ENCODE measurements around the gene CGB1. TPM values are rescaled to one million over a fixed set of nuclear protein-coding genes. Genes with fewer than 3 reads are reported as not detected.

Gene CGB1
- total RNA-seq, 1 experiment from 2014 or later = not detected

GRCh38 chr19:49085020-49085867 lies 48.5 kb upstream of the CGB1 start, which contains the start of gene SNRNP70 (continued):
- TF ChIP-seq ESRRA (CRISPR knock-in tag; IDR thresholded peaks at IDR 0.05; ENCODE audit: borderline replicate concordance) = peak; percentile 70; the same call in 1 of the 2 replicates
- TF ChIP-seq CREM (CRISPR knock-in tag; IDR thresholded peaks at IDR 0.05) = peak; percentile 43; the same call in 1 of the 2 replicates
- 0 out of 2 replicates have a peak, but pooled peaks have one; percentile 26 for TF ChIP-seq SMAD3 (CRISPR knock-in tag; IDR thresholded peaks at IDR 0.05; ENCODE audit: borderline replicate concordance)
- TF ChIP-seq E2F5 (CRISPR knock-in tag; IDR thresholded peaks at IDR 0.05) = peak; percentile 82
- TF ChIP-seq ZNF396 (CRISPR knock-in tag; IDR thresholded peaks at IDR 0.05; ENCODE audit: borderline replicate concordance) = no peak
- peak; percentile 97 for TF ChIP-seq SP1 (CRISPR knock-in tag; conservative IDR thresholded peaks at IDR 0.05)

- no peak for TF ChIP-seq ZNF671 (CRISPR knock-in tag; IDR thresholded peaks at IDR 0.05)
- TF ChIP-seq NR3C1 (CRISPR knock-in tag; conservative IDR thresholded peaks at IDR 0.05; ENCODE audit: low read depth) = no peak
- no peak for TF ChIP-seq ZNF281 (CRISPR knock-in tag; IDR thresholded peaks at IDR 0.05)
- no peak for TF ChIP-seq CDX4 (CRISPR knock-in tag; IDR thresholded peaks at IDR 0.05; ENCODE audit: borderline replicate concordance)
- no peak for TF ChIP-seq NFYB (CRISPR knock-in tag; conservative IDR thresholded peaks at IDR 0.05; ENCODE audit: low read depth)
- no peak for TF ChIP-seq ARID4B (CRISPR knock-in tag; IDR thresholded peaks at IDR 0.05; ENCODE audit: borderline replicate concordance)
- TF ChIP-seq STAT6 (CRISPR knock-in tag; conservative IDR thresholded peaks at IDR 0.05; ENCODE audit: low read depth) = no peak
- no peak for TF ChIP-seq TEAD1 (CRISPR knock-in tag; IDR thresholded peaks at IDR 0.05)
- no peak for TF ChIP-seq MYBL2 (CRISPR knock-in tag; IDR thresholded peaks at IDR 0.05)
- TF ChIP-seq SMAD3 (CRISPR knock-in tag; IDR thresholded peaks at IDR 0.05; ENCODE audit: borderline replicate concordance) = no peak
- no peak for TF ChIP-seq ZNF138 (CRISPR knock-in tag; conservative IDR thresholded peaks at IDR 0.05)
- TF ChIP-seq ZNF416 (CRISPR knock-in tag; IDR thresholded peaks at IDR 0.05) = no peak
- no peak for TF ChIP-seq ZNF423 (CRISPR knock-in tag; IDR thresholded peaks at IDR 0.05)
- TF ChIP-seq OVOL2 (CRISPR knock-in tag; IDR thresholded peaks at IDR 0.05; ENCODE audit: borderline replicate concordance) = no peak
- peak overlapping the region; percentile 96 for H3K4me3 Mint-ChIP-seq
- ChIA-PET POLR2A (no interaction called here), CTCF (interaction anchor here (0.7 to 2.8 kb wide), 2 partner anchors 11 to 13 kb away, joined by 3 to 9 read pairs; no protein-coding TSS in a partner anchor)
- H3K4me1 Mint-ChIP-seq = peaks cover 17% of the 10 kb centered on the region
- peaks cover 3% of the 10 kb centered on the region; the same call in 1 of the 2 replicates for H3K9me3 Mint-ChIP-seq
- DNase-seq (ENCODE audit: low spot score) = no peak
- H3K36me3 Mint-ChIP-seq = peaks cover 22% of the 10 kb centered on the region
- H3K27me3 Mint-ChIP-seq (ENCODE audit: low read depth) = peaks cover 23% of the 10 kb centered on the region
- peak overlapping the region; percentile 99 for H3K27ac Mint-ChIP-seq
- ATAC-seq = no peak
Measured at GRCh38 chr19:49084206-49085019, 47.7 kb upstream of the CGB1 start.

Measured in WTC11 (cell line).